ES-I3 (cell line): ENCODE data around the gene RALGAPA2.

Experiments used
- H3K36me3 ChIP-seq: 2 replicates; pipeline ENCODE4 v1.6.1; 2013; ENCODE audit warnings: mild to moderate bottlenecking, low read length, control low read depth, moderate library complexity; ENCODE audit not compliant: insufficient read depth
- H3K4me1 ChIP-seq: 2 replicates; pipeline ENCODE4 v1.6.1; 2013; ENCODE audit warnings: mild to moderate bottlenecking, control low read depth, low read length; ENCODE audit not compliant: insufficient read depth
- H3K9ac ChIP-seq: 2 replicates; pipeline ENCODE4 v1.6.1; 2013; ENCODE audit warnings: low read depth, mild to moderate bottlenecking, low read length, moderate library complexity
- H3K9me3 ChIP-seq: 2 replicates; pipeline ENCODE4 v1.6.1; 2013; ENCODE audit warnings: mild to moderate bottlenecking, low read length, moderate library complexity; ENCODE audit not compliant: control insufficient read depth, insufficient read depth

The RALGAPA2 gene

DNA sequence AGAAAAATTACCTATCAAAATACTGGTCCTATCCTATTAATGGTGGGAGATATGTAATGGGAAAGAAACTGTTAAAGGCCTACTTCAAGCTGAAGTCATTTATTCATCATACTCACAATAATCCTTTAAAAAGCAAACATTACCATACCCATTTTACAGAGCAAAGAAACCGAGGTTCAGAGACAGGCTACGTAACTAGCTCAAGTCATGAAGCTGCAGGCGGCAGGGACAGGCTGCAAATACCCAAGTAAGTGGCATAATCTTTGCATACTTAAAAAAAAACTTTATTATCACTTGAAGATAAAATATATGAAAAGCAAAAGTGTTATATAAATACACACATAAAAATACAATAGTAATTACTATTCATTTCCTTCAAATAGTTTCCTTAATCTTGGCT, 2.6 kb downstream of the RALGAPA2 start:
- Histone ChIP-seq H3K36me3 (no peaks in the 10 kb centered on the region), H3K4me1 (peaks cover 6% of the 10 kb centered on the region; the same call in 1 of the 2 replicates), H3K9ac (no peak overlapping the region), H3K9me3 (no peaks in the 10 kb centered on the region)

DNA sequence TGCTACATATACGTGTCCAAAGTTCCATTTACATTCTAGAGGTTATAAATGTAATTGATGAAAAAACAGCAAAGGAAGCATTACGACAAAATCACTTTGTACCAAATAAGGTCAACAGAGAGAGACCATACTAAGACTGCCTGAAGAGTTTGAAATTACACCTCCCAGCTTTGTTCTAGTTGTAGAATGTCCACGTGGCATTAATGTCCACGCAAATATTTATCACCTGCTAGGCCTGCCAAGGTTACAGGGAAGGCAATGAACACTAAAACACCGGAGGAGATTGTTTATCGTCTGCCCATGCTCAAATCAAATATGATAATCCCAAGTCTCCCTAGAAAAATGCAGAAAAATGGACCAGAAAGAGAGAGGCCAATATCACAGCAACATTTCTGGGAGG, 6.2 kb downstream of the RALGAPA2 start:
- Histone ChIP-seq H3K36me3 (no peaks in the 10 kb centered on the region), H3K9ac (no peak overlapping the region), H3K4me1 (peaks cover 5% of the 10 kb centered on the region; the same call in 1 of the 2 replicates), H3K9me3 (no peaks in the 10 kb centered on the region)

GRCh38 chr20:20702330-20703245, 9.9 kb downstream of the RALGAPA2 start:
- Histone ChIP-seq H3K9ac (no peak overlapping the region), H3K4me1 (no peaks in the 10 kb centered on the region), H3K9me3 (no peaks in the 10 kb centered on the region), H3K36me3 (no peaks in the 10 kb centered on the region)

- Histone ChIP-seq H3K9ac (no peak overlapping the region), H3K36me3 (no peaks in the 10 kb centered on the region), H3K4me1 (no peaks in the 10 kb centered on the region), H3K9me3 (no peaks in the 10 kb centered on the region)
These were observed 12.5 kb downstream of the RALGAPA2 start for GRCh38 chr20:20699917-20700316.

DNA sequence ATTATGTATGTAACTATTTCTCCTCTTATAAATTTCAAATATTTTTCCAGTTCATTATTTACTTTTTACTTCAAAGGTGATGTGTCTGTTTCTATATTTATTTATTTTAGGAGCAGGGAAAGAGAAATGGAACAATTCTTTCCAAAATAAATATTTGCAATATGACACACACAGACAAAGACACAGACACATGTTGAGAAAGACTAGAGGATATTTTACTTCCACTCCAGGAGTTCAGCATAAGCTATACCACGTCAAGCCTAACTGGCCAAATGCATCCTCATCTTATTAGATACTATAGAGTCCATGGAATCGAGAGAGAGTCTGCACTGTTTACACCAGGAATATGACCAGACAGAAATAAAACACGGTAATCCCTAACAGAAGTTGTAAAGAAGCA, 13.3 kb downstream of the RALGAPA2 start:
- Histone ChIP-seq H3K9me3 (no peaks in the 10 kb centered on the region), H3K9ac (no peak overlapping the region), H3K36me3 (no peaks in the 10 kb centered on the region), H3K4me1 (no peaks in the 10 kb centered on the region)

DNA sequence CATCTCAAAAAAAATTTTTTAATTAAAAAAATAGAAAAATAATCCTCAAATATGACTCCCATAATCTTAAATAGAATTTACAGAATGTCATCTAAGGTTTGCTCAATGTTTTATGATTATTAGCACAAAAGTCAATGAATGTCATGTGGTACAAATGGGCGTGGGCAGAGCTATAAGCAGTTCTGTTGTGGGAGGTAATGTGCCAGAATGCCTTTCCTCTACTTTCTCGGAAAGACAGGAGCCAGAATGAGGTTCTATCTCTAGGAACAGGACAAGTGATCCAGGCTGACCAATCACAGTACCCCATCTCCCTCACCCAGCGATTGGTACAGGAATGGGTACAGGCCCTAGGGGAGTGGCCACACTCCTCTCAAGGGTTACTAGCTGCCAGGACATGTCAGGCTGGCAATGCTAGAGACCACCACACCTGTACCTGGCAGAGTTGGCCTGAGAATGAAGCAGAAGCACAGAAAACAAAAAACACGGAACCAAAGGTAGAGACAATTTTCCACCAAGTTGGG, 15.1 kb downstream of the RALGAPA2 start:
- H3K9ac ChIP-seq, result no peak overlapping the region
- H3K9me3 ChIP-seq, result no peaks in the 10 kb centered on the region
- H3K4me1 ChIP-seq, result no peaks in the 10 kb centered on the region
- H3K36me3 ChIP-seq, result no peaks in the 10 kb centered on the region

- Histone ChIP-seq H3K4me1 (no peaks in the 10 kb centered on the region), H3K9me3 (no peaks in the 10 kb centered on the region), H3K36me3 (no peaks in the 10 kb centered on the region), H3K9ac (no peak overlapping the region)
These were observed 17.1 kb downstream of the RALGAPA2 start for GRCh38 chr20:20695250-20695816.

DNA sequence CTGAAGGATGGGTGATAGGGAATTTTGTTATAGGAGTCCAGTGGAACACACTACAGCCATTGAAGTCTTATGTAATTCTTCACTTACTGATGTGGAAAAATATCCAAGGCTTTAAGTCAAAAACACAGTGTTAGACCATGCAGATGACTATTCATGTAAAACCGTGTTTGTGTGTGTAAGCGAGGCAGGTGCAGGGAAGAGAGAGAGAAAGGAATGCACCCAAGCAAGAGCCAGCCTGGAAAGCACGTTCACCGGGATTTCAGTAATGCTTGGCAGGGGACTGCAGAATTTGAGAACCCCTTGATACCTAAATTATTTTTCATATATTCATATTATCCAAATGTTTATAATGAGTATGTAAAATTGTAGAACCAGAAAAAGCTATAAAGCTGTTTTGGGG, 17.9 kb downstream of the RALGAPA2 start:
- Histone ChIP-seq H3K9ac (no peak overlapping the region), H3K4me1 (no peaks in the 10 kb centered on the region), H3K36me3 (no peaks in the 10 kb centered on the region), H3K9me3 (no peaks in the 10 kb centered on the region)

DNA sequence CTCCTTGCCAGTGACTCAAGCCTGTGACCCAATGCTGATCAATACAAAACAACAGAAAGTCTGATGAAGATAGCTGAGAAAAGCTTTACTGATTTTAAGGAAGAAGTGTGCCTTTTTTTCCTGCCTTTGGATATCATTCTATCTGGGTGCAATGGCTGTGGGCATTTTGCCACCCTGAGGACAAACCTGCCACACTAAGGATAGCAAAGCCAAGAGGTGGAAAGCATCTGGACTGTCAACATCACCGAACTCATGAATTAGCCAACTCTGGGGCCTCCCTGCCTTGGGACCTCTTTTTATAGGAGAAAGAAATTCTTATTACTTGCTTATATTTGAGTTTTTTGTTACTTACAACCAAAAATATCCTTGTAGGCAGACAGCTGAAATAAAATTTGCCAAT, 19.9 kb downstream of the RALGAPA2 start:
- Histone ChIP-seq H3K9ac (no peak overlapping the region), H3K4me1 (no peaks in the 10 kb centered on the region), H3K36me3 (no peaks in the 10 kb centered on the region), H3K9me3 (no peaks in the 10 kb centered on the region)

GRCh38 chr20:20691477-20692235, 20.8 kb downstream of the RALGAPA2 start:
- H3K4me1 ChIP-seq, result no peaks in the 10 kb centered on the region
- H3K9me3 ChIP-seq, result no peaks in the 10 kb centered on the region
- H3K36me3 ChIP-seq, result no peaks in the 10 kb centered on the region
- no peak overlapping the region for H3K9ac ChIP-seq

DNA sequence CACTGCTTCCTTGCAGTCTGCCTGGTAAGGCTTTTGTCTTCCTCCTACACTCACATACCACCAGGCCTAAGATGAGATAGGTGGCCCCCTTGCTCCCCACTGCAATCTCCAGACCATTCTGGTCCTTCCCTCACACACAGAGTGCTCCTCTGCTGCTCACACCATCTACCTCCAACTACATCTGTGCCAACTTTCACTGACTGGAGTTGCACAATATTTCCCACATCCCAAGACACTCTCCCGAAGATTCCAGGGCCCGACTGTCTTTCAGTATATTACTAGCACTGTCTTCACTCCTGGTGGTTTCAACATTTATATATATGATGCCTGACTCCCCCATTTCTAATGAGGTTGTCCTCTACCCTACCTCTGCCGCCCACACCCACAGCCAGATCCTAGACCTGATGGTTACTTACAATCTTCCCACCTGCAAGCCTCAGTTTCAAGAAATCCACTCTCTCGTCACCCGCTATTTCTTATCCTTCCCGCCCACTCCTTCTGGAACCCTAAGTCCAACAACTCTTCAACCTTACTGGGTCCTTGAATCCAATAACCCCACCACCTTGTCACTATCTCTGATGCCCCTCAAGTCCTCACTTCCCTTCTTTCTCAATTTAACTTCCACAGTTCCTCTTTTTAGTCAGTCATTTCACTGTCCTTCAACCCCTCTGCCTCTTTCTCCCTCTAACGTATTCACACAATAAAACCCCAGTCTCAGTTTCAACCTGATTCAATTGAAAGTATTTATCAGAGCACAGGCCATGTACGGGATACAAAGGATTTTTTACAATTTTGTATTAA, 21.6 kb downstream of the RALGAPA2 start:
- Histone ChIP-seq H3K36me3 (no peaks in the 10 kb centered on the region), H3K9me3 (no peaks in the 10 kb centered on the region), H3K9ac (no peak overlapping the region), H3K4me1 (no peaks in the 10 kb centered on the region)

DNA sequence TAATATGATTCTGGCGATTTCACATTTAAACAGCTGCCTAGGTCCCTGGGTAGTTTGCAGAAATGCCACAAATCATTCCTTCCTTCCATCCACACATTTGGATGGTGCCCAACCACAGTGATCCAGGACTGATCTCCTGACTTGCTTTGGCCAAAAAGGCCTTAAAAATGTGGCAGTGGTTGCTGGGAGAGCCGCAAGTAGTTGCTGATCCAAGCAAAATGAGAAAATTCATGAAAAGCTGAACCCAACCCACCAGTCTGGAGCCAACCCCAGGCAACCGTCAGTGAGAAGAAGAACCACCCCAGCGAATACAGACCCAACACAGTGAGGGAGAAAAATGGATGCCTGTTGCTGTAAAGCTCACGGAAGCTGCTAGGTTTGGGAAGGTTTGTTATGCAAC, 25.1 kb downstream of the RALGAPA2 start:
- Histone ChIP-seq H3K4me1 (no peaks in the 10 kb centered on the region), H3K9ac (no peak overlapping the region), H3K36me3 (no peaks in the 10 kb centered on the region), H3K9me3 (no peaks in the 10 kb centered on the region)

GRCh38 chr20:20685635-20686034, 26.8 kb downstream of the RALGAPA2 start:
- H3K4me1 ChIP-seq, result no peaks in the 10 kb centered on the region
- H3K36me3 ChIP-seq, result no peaks in the 10 kb centered on the region
- no peak overlapping the region for H3K9ac ChIP-seq
- no peaks in the 10 kb centered on the region for H3K9me3 ChIP-seq
